ENCODE results near the gene HOXB2.
"Not testable (repeated sequence)": the region's sequence is repeated elsewhere in the genome, so short reads cannot be mapped to it uniquely, and the experiment has no call there.

Gene HOXB2

GRCh38 chr17:48509708-48510107, 35.2 kb downstream of the HOXB2 start:
- H3K9me3 ChIP-seq (ENCODE audit: control insufficient read depth, insufficient read depth, low read depth, low read length); H3K9ac ChIP-seq (ENCODE audit: low read length): not testable (repeated sequence)
- H3K4me1 ChIP-seq (ENCODE audit: control insufficient read depth, insufficient read depth, low read length) = peaks cover 32% of the 10 kb centered on the region

GRCh38 chr17:48506246-48506645, 38.7 kb downstream of the HOXB2 start:
- Histone ChIP-seq H3K9me3 (ENCODE audit: control insufficient read depth, insufficient read depth, low read depth, low read length) (no peaks in the 10 kb centered on the region), H3K4me1 (ENCODE audit: control insufficient read depth, insufficient read depth, low read length) (peaks cover 33% of the 10 kb centered on the region), H3K4me3 (ENCODE audit: low read depth, low read length) (no peak overlapping the region), H3K27ac (ENCODE audit: low read depth, low read length) (no peak overlapping the region), H3K36me3 (ENCODE audit: control insufficient read depth, insufficient read depth, low read length) (no peaks in the 10 kb centered on the region), H3K27me3 (ENCODE audit: control insufficient read depth, insufficient read depth, low read length) (peaks cover 21% of the 10 kb centered on the region), H3K9ac (ENCODE audit: low read length) (no peak overlapping the region)

More at GRCh38 chr17:48509708-48510107, 35.2 kb downstream of the HOXB2 start:
- H3K27me3 ChIP-seq (ENCODE audit: control insufficient read depth, insufficient read depth, low read length); H3K27ac ChIP-seq (ENCODE audit: low read depth, low read length); H3K36me3 ChIP-seq (ENCODE audit: control insufficient read depth, insufficient read depth, low read length); H3K4me3 ChIP-seq (ENCODE audit: low read depth, low read length): not testable (repeated sequence)

- Histone ChIP-seq H3K9ac (ENCODE audit: low read length) (no peak overlapping the region), H3K27ac (ENCODE audit: low read depth, low read length) (no peak overlapping the region), H3K36me3 (ENCODE audit: control insufficient read depth, insufficient read depth, low read length) (no peaks in the 10 kb centered on the region), H3K4me3 (ENCODE audit: low read depth, low read length) (no peak overlapping the region), H3K4me1 (ENCODE audit: control insufficient read depth, insufficient read depth, low read length) (peaks cover 36% of the 10 kb centered on the region), H3K9me3 (ENCODE audit: control insufficient read depth, insufficient read depth, low read depth, low read length) (no peaks in the 10 kb centered on the region), H3K27me3 (ENCODE audit: control insufficient read depth, insufficient read depth, low read length) (peaks cover 25% of the 10 kb centered on the region)
Observed at GRCh38 chr17:48505788-48506187, 39.1 kb downstream of the HOXB2 start.

- Histone ChIP-seq H3K4me3 (ENCODE audit: low read depth, low read length) (no peak overlapping the region), H3K36me3 (ENCODE audit: control insufficient read depth, insufficient read depth, low read length) (no peaks in the 10 kb centered on the region), H3K4me1 (ENCODE audit: control insufficient read depth, insufficient read depth, low read length) (peaks cover 42% of the 10 kb centered on the region), H3K9ac (ENCODE audit: low read length) (no peak overlapping the region), H3K9me3 (ENCODE audit: control insufficient read depth, insufficient read depth, low read depth, low read length) (no peaks in the 10 kb centered on the region), H3K27ac (ENCODE audit: low read depth, low read length) (no peak overlapping the region), H3K27me3 (ENCODE audit: control insufficient read depth, insufficient read depth, low read length) (peaks cover 32% of the 10 kb centered on the region)
Observed at GRCh38 chr17:48504953-48505352, 40.0 kb downstream of the HOXB2 start.

GRCh38 chr17:48503747-48504146, 41.2 kb downstream of the HOXB2 start:
- Histone ChIP-seq H3K9ac (ENCODE audit: low read length) (no peak overlapping the region), H3K9me3 (ENCODE audit: control insufficient read depth, insufficient read depth, low read depth, low read length) (no peaks in the 10 kb centered on the region), H3K27ac (ENCODE audit: low read depth, low read length) (no peak overlapping the region), H3K36me3 (ENCODE audit: control insufficient read depth, insufficient read depth, low read length) (no peaks in the 10 kb centered on the region), H3K4me1 (ENCODE audit: control insufficient read depth, insufficient read depth, low read length) (peaks cover 42% of the 10 kb centered on the region), H3K4me3 (ENCODE audit: low read depth, low read length) (no peak overlapping the region), H3K27me3 (ENCODE audit: control insufficient read depth, insufficient read depth, low read length) (peaks cover 37% of the 10 kb centered on the region)

GRCh38 chr17:48502901-48503300, 42.0 kb downstream of the HOXB2 start:
- H3K27ac ChIP-seq (ENCODE audit: low read depth, low read length) = no peak overlapping the region
- no peak overlapping the region for H3K4me3 ChIP-seq (ENCODE audit: low read depth, low read length)
- peaks cover 50% of the 10 kb centered on the region for H3K4me1 ChIP-seq (ENCODE audit: control insufficient read depth, insufficient read depth, low read length)
- no peaks in the 10 kb centered on the region for H3K36me3 ChIP-seq (ENCODE audit: control insufficient read depth, insufficient read depth, low read length)
- H3K27me3 ChIP-seq (ENCODE audit: control insufficient read depth, insufficient read depth, low read length) = peaks cover 46% of the 10 kb centered on the region
- no peak overlapping the region for H3K9ac ChIP-seq (ENCODE audit: low read length)
- no peaks in the 10 kb centered on the region for H3K9me3 ChIP-seq (ENCODE audit: control insufficient read depth, insufficient read depth, low read depth, low read length)

- Histone ChIP-seq H3K27me3 (ENCODE audit: control insufficient read depth, insufficient read depth, low read length) (peaks cover 50% of the 10 kb centered on the region), H3K36me3 (ENCODE audit: control insufficient read depth, insufficient read depth, low read length) (no peaks in the 10 kb centered on the region), H3K9ac (ENCODE audit: low read length) (no peak overlapping the region), H3K9me3 (ENCODE audit: control insufficient read depth, insufficient read depth, low read depth, low read length) (no peaks in the 10 kb centered on the region), H3K27ac (ENCODE audit: low read depth, low read length) (no peak overlapping the region), H3K4me1 (ENCODE audit: control insufficient read depth, insufficient read depth, low read length) (peaks cover 52% of the 10 kb centered on the region), H3K4me3 (ENCODE audit: low read depth, low read length) (no peak overlapping the region)
Observed at GRCh38 chr17:48502312-48502711, 42.6 kb downstream of the HOXB2 start.

- no peak overlapping the region for H3K27ac ChIP-seq (ENCODE audit: low read depth, low read length)
- peaks cover 54% of the 10 kb centered on the region for H3K27me3 ChIP-seq (ENCODE audit: control insufficient read depth, insufficient read depth, low read length)
Observed at GRCh38 chr17:48500435-48501426, 44.2 kb downstream of the HOXB2 start.

GRCh38 chr17:48499735-48500434, 45.0 kb downstream of the HOXB2 start:
- Histone ChIP-seq H3K27me3 (ENCODE audit: control insufficient read depth, insufficient read depth, low read length) (peaks cover 62% of the 10 kb centered on the region), H3K9ac (ENCODE audit: low read length) (no peak overlapping the region), H3K27ac (ENCODE audit: low read depth, low read length) (no peak overlapping the region), H3K4me1 (ENCODE audit: control insufficient read depth, insufficient read depth, low read length) (peaks cover 38% of the 10 kb centered on the region), H3K4me3 (ENCODE audit: low read depth, low read length) (no peak overlapping the region), H3K9me3 (ENCODE audit: control insufficient read depth, insufficient read depth, low read depth, low read length) (no peaks in the 10 kb centered on the region), H3K36me3 (ENCODE audit: control insufficient read depth, insufficient read depth, low read length) (no peaks in the 10 kb centered on the region)

More at GRCh38 chr17:48500435-48501426, 44.2 kb downstream of the HOXB2 start:
- no peak overlapping the region for H3K4me3 ChIP-seq (ENCODE audit: low read depth, low read length)
- no peaks in the 10 kb centered on the region for H3K9me3 ChIP-seq (ENCODE audit: control insufficient read depth, insufficient read depth, low read depth, low read length)
- H3K36me3 ChIP-seq (ENCODE audit: control insufficient read depth, insufficient read depth, low read length) = no peaks in the 10 kb centered on the region
- H3K4me1 ChIP-seq (ENCODE audit: control insufficient read depth, insufficient read depth, low read length) = peaks cover 45% of the 10 kb centered on the region
- no peak overlapping the region for H3K9ac ChIP-seq (ENCODE audit: low read length)

- Histone ChIP-seq H3K4me1 (ENCODE audit: control insufficient read depth, insufficient read depth, low read length) (peaks cover 33% of the 10 kb centered on the region), H3K4me3 (ENCODE audit: low read depth, low read length) (no peak overlapping the region), H3K36me3 (ENCODE audit: control insufficient read depth, insufficient read depth, low read length) (no peaks in the 10 kb centered on the region), H3K9ac (ENCODE audit: low read length) (no peak overlapping the region), H3K9me3 (ENCODE audit: control insufficient read depth, insufficient read depth, low read depth, low read length) (no peaks in the 10 kb centered on the region), H3K27ac (ENCODE audit: low read depth, low read length) (no peak overlapping the region), H3K27me3 (ENCODE audit: control insufficient read depth, insufficient read depth, low read length) (peaks cover 68% of the 10 kb centered on the region)
Observed at GRCh38 chr17:48499248-48499647, 45.7 kb downstream of the HOXB2 start.
